IMR-90 (cell line): ENCODE measurements around the gene WWP2. TPM values are rescaled to one million over a fixed set of nuclear protein-coding genes. Genes with fewer than 3 reads are reported as not detected.

Experiments used
- ATAC-seq: fragments of 200-7000 bp; cut with Tn5 transposase; 2 replicates; pipeline ENCODE4 v1.9.1; 2020; ENCODE audit warnings: low read depth, mild to moderate bottlenecking, moderate library complexity
- BruUV-seq: library from RNA; stranded (reverse); fragments of 400-500 nt; replicated peaks from 2 replicates; lab custom pipeline; 2021; lab: Mats Ljungman, UMichigan
- CTCF ChIA-PET: fragments of 300-600 bp; formaldehyde crosslinking; extraction: SDS; loops from one replicate; lab custom pipeline; 2021; ENCODE audit warnings: antibody characterized with exemption; lab: Yijun Ruan, JAX
- POLR2A ChIA-PET: fragments of 300-600 bp; sonication (Branson Sonifier 250); formaldehyde crosslinking; loops from one replicate; lab custom pipeline; 2022; ENCODE audit warnings: antibody characterized with exemption; ENCODE audit not compliant: unreplicated experiment; lab: Charles Lee
- DNase-seq: peaks from one replicate; pipeline ENCODE4 v3.0.0; 2013
- H2AFZ ChIP-seq: replicated peaks from 2 replicates; pipeline ENCODE3; 2013; ENCODE audit warnings: low read length, mild to moderate bottlenecking; ENCODE audit not compliant: poor library complexity
- H2AK5ac ChIP-seq: 2 replicates; pipeline ENCODE4 v1.6.1; 2013; ENCODE audit warnings: low read depth, low read length, inconsistent platforms
- H2AK9ac ChIP-seq: replicated peaks from 2 replicates; pipeline ENCODE3; 2013; ENCODE audit warnings: mild to moderate bottlenecking, low read depth, low read length, moderate library complexity; ENCODE audit not compliant: poor library complexity
- H2BK120ac ChIP-seq: 2 replicates; pipeline ENCODE4 v1.6.1; 2013; ENCODE audit warnings: low read depth, low read length, inconsistent platforms
- H2BK15ac ChIP-seq: 3 replicates; pipeline ENCODE4 v1.6.1; 2013; ENCODE audit warnings: low read depth, low read length, inconsistent platforms
- H2BK20ac ChIP-seq: 2 replicates; pipeline ENCODE4 v1.6.1; 2013; ENCODE audit warnings: low read depth, mild to moderate bottlenecking, inconsistent platforms, low read length, moderate library complexity
- H2BK5ac ChIP-seq: 2 replicates; pipeline ENCODE4 v1.6.1; 2013; ENCODE audit warnings: mild to moderate bottlenecking, low read depth, low read length, inconsistent platforms; ENCODE audit not compliant: poor library complexity, severe bottlenecking
- H3K14ac ChIP-seq: replicated peaks from 2 replicates; pipeline ENCODE4 v1.6.1; 2013; ENCODE audit warnings: low read depth, low read length, inconsistent platforms
- H3K18ac ChIP-seq: 2 replicates; pipeline ENCODE4 v1.6.1; 2013; ENCODE audit warnings: low read depth, low read length, control low read depth
- H3K23ac ChIP-seq: 2 replicates; pipeline ENCODE4 v1.6.1; 2013; ENCODE audit warnings: low read depth, low read length, inconsistent platforms
- H3K27ac ChIP-seq: 2 replicates; pipeline ENCODE4 v1.5.1; 2013; ENCODE audit warnings: mild to moderate bottlenecking, control low read depth, low read length; ENCODE audit not compliant: insufficient read depth
- H3K27me3 ChIP-seq: 2 replicates; pipeline ENCODE4 v1.6.1; 2013; ENCODE audit warnings: low read length; ENCODE audit not compliant: control insufficient read depth, insufficient read depth
- H3K36me3 ChIP-seq: 2 replicates; pipeline ENCODE4 v1.6.1; 2013; ENCODE audit warnings: low read length, mixed read lengths; ENCODE audit not compliant: control insufficient read depth, insufficient read depth
- H3K4ac ChIP-seq: 2 replicates; pipeline ENCODE4 v1.6.1; 2013; ENCODE audit warnings: low read depth, low read length, inconsistent platforms
- H3K4me1 ChIP-seq: 2 replicates; pipeline ENCODE4 v1.6.1; 2013; ENCODE audit warnings: low read length, mixed read lengths; ENCODE audit not compliant: control insufficient read depth, insufficient read depth
- H3K4me2 ChIP-seq: 2 replicates; pipeline ENCODE4 v1.6.1; 2013; ENCODE audit warnings: low read depth, mild to moderate bottlenecking, control low read depth, low read length, moderate library complexity
- H3K4me3 ChIP-seq: 2 replicates; pipeline ENCODE4 v1.5.1; 2013; ENCODE audit warnings: low read depth, mild to moderate bottlenecking, control low read depth, low read length, moderate library complexity; ENCODE audit not compliant: insufficient read depth
- H3K56ac ChIP-seq: 2 replicates; pipeline ENCODE4 v1.6.1; 2013; ENCODE audit warnings: low read length, inconsistent platforms; ENCODE audit not compliant: insufficient read depth; ENCODE audit errors: extremely low read depth
- H3K79me1 ChIP-seq, 2 experiments: 2 replicates each; pipeline ENCODE4 v1.6.1; 2013; ENCODE audit warnings: low read length in 2 of 2, inconsistent platforms in 1 of 2, low read depth in 1 of 2
- H3K9ac ChIP-seq: 2 replicates; pipeline ENCODE4 v1.6.1; 2013; ENCODE audit warnings: low read depth, low read length, control low read depth
- H3K9me1 ChIP-seq: 2 replicates; pipeline ENCODE4 v1.6.1; 2013; ENCODE audit warnings: low read length, inconsistent platforms; ENCODE audit not compliant: insufficient read depth
- H3K9me3 ChIP-seq: 2 replicates; pipeline ENCODE4 v1.6.1; 2013; ENCODE audit warnings: low read length; ENCODE audit not compliant: control insufficient read depth, insufficient read depth
- H4K20me1 ChIP-seq: 2 replicates; pipeline ENCODE4 v1.6.1; 2013; ENCODE audit warnings: low read length, inconsistent platforms; ENCODE audit not compliant: insufficient read depth
- H4K5ac ChIP-seq: 2 replicates; pipeline ENCODE4 v1.6.1; 2013; ENCODE audit warnings: mild to moderate bottlenecking, low read depth, low read length, control low read depth
- H4K8ac ChIP-seq, 2 experiments: 2 replicates each; pipeline ENCODE4 v1.6.1; 2013; ENCODE audit warnings: low read depth in 2 of 2, low read length in 2 of 2, control low read depth in 1 of 2, inconsistent platforms in 1 of 2
- H4K91ac ChIP-seq: 2 replicates; pipeline ENCODE4 v1.6.1; 2013; ENCODE audit warnings: low read depth, low read length, inconsistent platforms; ENCODE audit not compliant: insufficient read depth
- BHLHE40 ChIP-seq: fragments of 150-350 bp; IDR thresholded peaks from 2 replicates; pipeline ENCODE4 v1.6.1; 2016; ENCODE audit warnings: mild to moderate bottlenecking, low read depth, low read length
- CTCF ChIP-seq: conservative IDR thresholded peaks from 2 replicates; pipeline ENCODE4 v1.5.1; 2012; ENCODE audit warnings: mild to moderate bottlenecking, low read depth, low read length, improper control_type of control experiment
- ELK1 ChIP-seq: fragments of 150-350 bp; IDR thresholded peaks from 2 replicates; pipeline ENCODE4 v1.6.1; 2016; ENCODE audit warnings: low read depth, mild to moderate bottlenecking, low read length, moderate library complexity, borderline replicate concordance
- MAFK ChIP-seq: IDR thresholded peaks from 2 replicates; pipeline ENCODE4 v1.6.1; 2012; ENCODE audit warnings: low read depth, low read length, improper control_type of control experiment
- MAZ ChIP-seq: IDR thresholded peaks from 2 replicates; pipeline ENCODE4 v1.6.1; 2012; ENCODE audit warnings: low read depth, mild to moderate bottlenecking, low read length, improper control_type of control experiment, moderate library complexity, borderline replicate concordance
- MXI1 ChIP-seq: IDR thresholded peaks from 2 replicates; pipeline ENCODE4 v1.6.1; 2012; ENCODE audit warnings: low read depth, mild to moderate bottlenecking, low read length, moderate library complexity, borderline replicate concordance
- NFE2L2 ChIP-seq: fragments of 150-350 bp; IDR thresholded peaks from 2 replicates; pipeline ENCODE4 v1.6.1; 2016; ENCODE audit warnings: low read depth, mild to moderate bottlenecking, low read length
- POLR2A ChIP-seq: IDR thresholded peaks from 2 replicates; pipeline ENCODE4 v1.6.1; 2012; ENCODE audit warnings: mild to moderate bottlenecking, low read depth, low read length
- RFX5 ChIP-seq: IDR thresholded peaks from 2 replicates; pipeline ENCODE4 v1.8.0; 2012; ENCODE audit warnings: low read depth, mild to moderate bottlenecking, low read length, moderate library complexity
- SMC3 ChIP-seq: fragments of 150-350 bp; IDR thresholded peaks from 2 replicates; pipeline ENCODE4 v1.6.1; 2016; ENCODE audit warnings: low read depth, mild to moderate bottlenecking, antibody characterized with exemption, low read length, moderate library complexity
- USF2 ChIP-seq: fragments of 150-350 bp; IDR thresholded peaks from 2 replicates; pipeline ENCODE4 v1.6.1; 2017; ENCODE audit warnings: mild to moderate bottlenecking, antibody characterized with exemption, low read length, low read depth
- WGBS, 2 experiments: methylation state at CpG; one replicate each; pipeline versions ENCODE4 v1.1.5 to v1.1.7; 2013; ENCODE audit warnings: missing lambda C conversion rate in 2 of 2; ENCODE audit not compliant: insufficient read length in 1 of 2; ENCODE audit errors: extremely low coverage in 2 of 2; 5-methylcytosine and 5-hydroxymethylcytosine counted together
- dilution Hi-C: fragments of 300-500 bp; cut with HindIII; formaldehyde crosslinking; loops from one replicate; pipeline ENCODE4 v1.14.3; 2018; ENCODE audit warnings: low sequenced_read_pairs; ENCODE audit not compliant: unreplicated experiment
- in situ Hi-C: fragments of 300-500 bp; cut with MboI; formaldehyde crosslinking; loops from 3 replicates; pipeline ENCODE4 v1.14.3; 2019; ENCODE audit warnings: low sequenced_read_pairs, inconsistent platforms, mixed read lengths
- intact Hi-C: fragments of 100-400 bp; cut with micrococcal nuclease; formaldehyde crosslinking; loops from 2 replicates; pipeline ENCODE4 v1.10.0; 2022
- polyA plus RNA-seq, 3 experiments: library from polyadenylated mRNA; depleted of rRNA; stranded (reverse); fragments of >200 nt; gene quantifications; 2 replicates each; pipeline ENCODE4 v1.2.3, GENCODE V29; 2012; ENCODE audit warnings: low replicate concordance in 1 of 3
- total RNA-seq: library from RNA; depleted of rRNA; stranded (reverse); fragments of >200 nt; gene quantifications from 2 replicates; pipeline ENCODE4 v1.2.3, GENCODE V29; 2012

WWP2 gene
- total and polyA plus RNA-seq, 2 of the 4 experiments (the other 2 are of a cell fraction): 12.7 to 13.7 TPM

GRCh38 chr16:69851491-69852240 lies 89.5 kb downstream of the WWP2 start:
- H4K91ac ChIP-seq: no peak overlapping the region
- H2BK20ac ChIP-seq: no peak overlapping the region
- 86% methylated on average over 1 of the region's 13 CpGs; no CpG with 5 or more reads in 1 of the 2 experiments for WGBS, 2 experiments
- H3K4me3 ChIP-seq: no peak overlapping the region
- no peaks in the 10 kb centered on the region for H3K9me3 ChIP-seq
- H3K18ac ChIP-seq: no peak overlapping the region
- no peaks in the 10 kb centered on the region; the same call in 1 of the 2 replicates for H4K20me1 ChIP-seq
- H3K4ac ChIP-seq: no peak overlapping the region
- no TSS peak for BruUV-seq
- H4K5ac ChIP-seq: no peak overlapping the region
- peaks cover 7% of the 10 kb centered on the region for H3K4me1 ChIP-seq
- in situ Hi-C loops: no loop called here
- no peak for TF ChIP-seq MXI1
- TF ChIP-seq USF2: no peak
- TF ChIP-seq ELK1: no peak
- TF ChIP-seq CTCF: no peak
- no peak for TF ChIP-seq POLR2A
- no peak for TF ChIP-seq NFE2L2
- TF ChIP-seq RFX5: no peak
- no peak for TF ChIP-seq MAZ
- no peak for TF ChIP-seq BHLHE40
- TF ChIP-seq MAFK: no peak
- no peak for TF ChIP-seq SMC3
- ATAC-seq (no peak), DNase-seq (peak; percentile 61)
- no peak overlapping the region for H3K56ac ChIP-seq
- no peak overlapping the region for H2AK5ac ChIP-seq
- no peaks in the 10 kb centered on the region for H3K27me3 ChIP-seq
- no peak overlapping the region for H3K9ac ChIP-seq
- H2BK15ac ChIP-seq: no peak overlapping the region
- no peaks in the 10 kb centered on the region for H3K36me3 ChIP-seq
- H3K9me1 ChIP-seq: peaks cover 15% of the 10 kb centered on the region
- CTCF ChIA-PET: no interaction called here
- H3K14ac ChIP-seq: no peak overlapping the region
- H2AK9ac ChIP-seq: no peak overlapping the region
- peak overlapping the region; percentile 17; the same call in 1 of the 2 replicates for H3K23ac ChIP-seq
- H2BK5ac ChIP-seq: peak overlapping the region; percentile 43
- no peak overlapping the region for H2AFZ ChIP-seq
- H3K79me1 ChIP-seq: peaks cover 3 to 33% of the 10 kb centered on the region in 2 experiments; a peak in 2 of 4 replicates
- POLR2A ChIA-PET: no interaction called here
- no peak overlapping the region for H3K27ac ChIP-seq
- no peak overlapping the region for H4K8ac ChIP-seq
- dilution Hi-C loops: no loop called here
- peak overlapping the region; percentile 45; the same call in 1 of the 2 replicates for H3K4me2 ChIP-seq
- intact Hi-C loops: no loop called here
- H2BK120ac ChIP-seq: no peak overlapping the region
